Measurements from ENCODE around the gene SH3RF3.

GRCh38 chr2:109175350-109175678, 46.3 kb downstream of the SH3RF3 start:
- TF ChIP-seq, protein P1, sequence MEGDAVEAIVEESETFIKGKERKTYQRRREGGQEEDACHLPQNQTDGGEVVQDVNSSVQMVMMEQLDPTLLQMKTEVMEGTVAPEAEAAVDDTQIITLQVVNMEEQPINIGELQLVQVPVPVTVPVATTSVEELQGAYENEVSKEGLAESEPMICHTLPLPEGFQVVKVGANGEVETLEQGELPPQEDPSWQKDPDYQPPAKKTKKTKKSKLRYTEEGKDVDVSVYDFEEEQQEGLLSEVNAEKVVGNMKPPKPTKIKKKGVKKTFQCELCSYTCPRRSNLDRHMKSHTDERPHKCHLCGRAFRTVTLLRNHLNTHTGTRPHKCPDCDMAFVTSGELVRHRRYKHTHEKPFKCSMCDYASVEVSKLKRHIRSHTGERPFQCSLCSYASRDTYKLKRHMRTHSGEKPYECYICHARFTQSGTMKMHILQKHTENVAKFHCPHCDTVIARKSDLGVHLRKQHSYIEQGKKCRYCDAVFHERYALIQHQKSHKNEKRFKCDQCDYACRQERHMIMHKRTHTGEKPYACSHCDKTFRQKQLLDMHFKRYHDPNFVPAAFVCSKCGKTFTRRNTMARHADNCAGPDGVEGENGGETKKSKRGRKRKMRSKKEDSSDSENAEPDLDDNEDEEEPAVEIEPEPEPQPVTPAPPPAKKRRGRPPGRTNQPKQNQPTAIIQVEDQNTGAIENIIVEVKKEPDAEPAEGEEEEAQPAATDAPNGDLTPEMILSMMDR (IDR thresholded peaks at IDR 0.05) = no peak
- no peak for TF ChIP-seq POLR2AphosphoS5 (IDR thresholded peaks at IDR 0.05; ENCODE audit: low read depth, low read length)

Data from Panc1 (cell line).